ENCODE results near the gene TNNC2.

TNNC2 gene

DNA sequence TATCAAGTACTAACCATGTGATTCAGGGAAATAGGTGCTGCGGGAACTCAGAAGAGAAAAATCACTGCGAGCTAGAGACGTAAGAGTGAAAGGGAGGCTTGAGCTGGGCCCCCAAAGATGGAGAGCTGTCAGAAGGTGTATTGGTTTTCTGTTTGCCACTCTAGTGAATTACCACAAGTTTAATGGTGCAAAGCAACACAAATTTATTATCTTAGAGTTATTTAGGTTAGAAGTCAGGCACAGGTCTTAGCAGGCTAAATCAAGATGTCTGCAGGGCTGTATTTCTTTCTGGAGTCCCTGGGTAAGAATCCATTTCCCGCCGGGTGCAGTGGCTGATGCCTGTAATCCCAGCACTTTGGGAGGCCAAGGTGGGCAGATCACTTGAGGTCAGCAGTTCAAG is 32.8 kb upstream of the TNNC2 start:
- Histone ChIP-seq H3K23ac (ENCODE audit: low read length in 2 of 2) (no peak overlapping the region), H3K27ac (ENCODE audit: low read length, poor library complexity, severe bottlenecking) (no peak overlapping the region), H2BK12ac (ENCODE audit: low read length in 2 of 2) (no peak overlapping the region), H4K8ac (ENCODE audit: low read length) (no peak overlapping the region), H3K79me1 (replicated peaks; ENCODE audit: low read length, poor library complexity, severe bottlenecking) (peaks cover 27% of the 10 kb centered on the region), H3K4me3 (ENCODE audit: insufficient read depth in 1 of 2, low read depth in 1 of 2, low read length in 2 of 2) (no peak overlapping the region), H3K4me2 (ENCODE audit: low read length, poor library complexity, severe bottlenecking) (no peak overlapping the region), H3K9ac (ENCODE audit: low read length) (no peak overlapping the region), H3K4me1 (ENCODE audit: control insufficient read depth, insufficient read depth, low read depth, low read length) (peaks cover 21% of the 10 kb centered on the region), H3K36me3 (ENCODE audit: control insufficient read depth in 1 of 2, insufficient read depth in 2 of 2, low read depth in 1 of 2, low read length in 2 of 2) (peaks cover 3% of the 10 kb centered on the region in 2 experiments), H2AK5ac (ENCODE audit: low read length, severe bottlenecking) (no peak overlapping the region), H3K14ac (ENCODE audit: low read length in 2 of 2) (no peak overlapping the region), H3K27me3 (ENCODE audit: control insufficient read depth in 1 of 2, insufficient read depth in 1 of 2, low read length in 2 of 2) (no peaks in the 10 kb centered on the region), H2AFZ (ENCODE audit: low read depth, low read length) (no peak overlapping the region), H4K91ac (ENCODE audit: low read length) (no peak overlapping the region), H3K4ac (ENCODE audit: low read depth in 1 of 2, low read length in 2 of 2) (no peak overlapping the region), H3K18ac (ENCODE audit: low read depth in 1 of 2, low read length in 2 of 2) (no peak overlapping the region), H2BK15ac (ENCODE audit: low read depth, poor library complexity, severe bottlenecking) (no peak overlapping the region), H2BK5ac (ENCODE audit: low read depth, low read length, poor library complexity, severe bottlenecking) (no peak overlapping the region), H2BK120ac (ENCODE audit: low read depth, low read length) (no peak overlapping the region), H3K9me3 (ENCODE audit: control insufficient read depth, low read length) (no peaks in the 10 kb centered on the region)
- DNase-seq, result no peak
- WGBS, result 100% methylated on average over 5 of the region's 5 CpGs

DNA sequence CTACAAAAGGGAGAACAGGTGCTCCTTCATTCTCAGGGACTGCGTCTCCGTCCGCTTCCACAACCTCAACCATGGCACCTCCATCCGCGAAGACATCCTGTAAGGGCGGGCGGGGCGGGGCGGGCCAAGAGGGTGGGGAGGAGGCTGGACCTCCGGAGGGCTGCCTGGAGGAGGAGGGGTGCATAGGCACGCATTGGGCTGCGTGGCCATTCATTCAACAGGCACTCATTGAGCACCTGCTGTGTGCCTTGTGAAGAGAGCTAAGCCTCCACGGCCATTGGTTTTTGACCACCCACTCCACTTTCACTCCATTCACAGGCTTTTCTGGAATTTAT is 30.7 kb upstream of the TNNC2 start:
- peak overlapping the region; percentile 1 to 34 for H3K18ac ChIP-seq (ENCODE audit: low read depth in 1 of 2, low read length in 2 of 2)

GRCh38 chr20:45857114-45857881 is 30.2 kb upstream of the TNNC2 start, which contains the start of the genes ACOT8 and ZSWIM3:
TSS of gene ACOT8 (minus strand) at chr20:45857392. CDS start at chr20:45857315, 77 bp downstream.
TSS of gene ZSWIM3 (plus strand) at chr20:45857614. CDS start at chr20:45857826, 212 bp downstream.
- peak within 1 kb of the TSS; percentile 90 for H3K9ac ChIP-seq (ENCODE audit: low read length)
- peak within 1 kb of the TSS; percentile 38 for H2BK120ac ChIP-seq (ENCODE audit: low read depth, low read length)
- H2BK12ac ChIP-seq (ENCODE audit: low read length in 2 of 2), result no peak within 1 kb of the TSS
- under 1% methylated on average over 35 of the region's 36 CpGs for WGBS
- no peaks in the 10 kb centered on the region for H3K27me3 ChIP-seq (ENCODE audit: control insufficient read depth in 1 of 2, insufficient read depth in 1 of 2, low read length in 2 of 2)
- H4K8ac ChIP-seq (ENCODE audit: low read length), result peak within 1 kb of the TSS; percentile 96
- H3K14ac ChIP-seq (ENCODE audit: low read length in 2 of 2), result peak within 1 kb of the TSS; percentile 21 to 83
- peaks cover 32% of the 10 kb centered on the region for H3K79me1 ChIP-seq (replicated peaks; ENCODE audit: low read length, poor library complexity, severe bottlenecking)
- peaks cover 23% of the 10 kb centered on the region for H3K4me1 ChIP-seq (ENCODE audit: control insufficient read depth, insufficient read depth, low read depth, low read length)
- H3K23ac ChIP-seq (ENCODE audit: low read length in 2 of 2), result peak within 1 kb of the TSS in 1 of 2 experiments; percentile 23
- H2AFZ ChIP-seq (ENCODE audit: low read depth, low read length), result peak within 1 kb of the TSS; percentile 83
- H3K4me2 ChIP-seq (ENCODE audit: low read length, poor library complexity, severe bottlenecking), result peak within 1 kb of the TSS; percentile 64
- H3K9me3 ChIP-seq (ENCODE audit: control insufficient read depth, low read length), result no peaks in the 10 kb centered on the region
- H2BK5ac ChIP-seq (ENCODE audit: low read depth, low read length, poor library complexity, severe bottlenecking), result no peak within 1 kb of the TSS
- H2BK15ac ChIP-seq (ENCODE audit: low read depth, poor library complexity, severe bottlenecking), result peak within 1 kb of the TSS; percentile 77
- peak within 1 kb of the TSS; percentile 34 for H4K91ac ChIP-seq (ENCODE audit: low read length)
- peak within 1 kb of the TSS; percentile 73 for H3K27ac ChIP-seq (ENCODE audit: low read length, poor library complexity, severe bottlenecking)
- peak within 1 kb of the TSS in 1 of 2 experiments; percentile 88 for H3K4ac ChIP-seq (ENCODE audit: low read depth in 1 of 2, low read length in 2 of 2)
- peak within 1 kb of the TSS; percentile 78 to 90 for H3K18ac ChIP-seq (ENCODE audit: low read depth in 1 of 2, low read length in 2 of 2)
- DNase-seq, result peak; percentile 100
- H2AK5ac ChIP-seq (ENCODE audit: low read length, severe bottlenecking), result peak within 1 kb of the TSS; percentile 57
- peaks cover 5 to 21% of the 10 kb centered on the region in 2 experiments for H3K36me3 ChIP-seq (ENCODE audit: control insufficient read depth in 1 of 2, insufficient read depth in 2 of 2, low read depth in 1 of 2, low read length in 2 of 2)
- H3K4me3 ChIP-seq (ENCODE audit: insufficient read depth in 1 of 2, low read depth in 1 of 2, low read length in 2 of 2), result peak within 1 kb of the TSS; percentile 79 to 94

More for the DNA sequence above, 30.7 kb upstream of the TNNC2 start:
- no peak overlapping the region for H2BK120ac ChIP-seq (ENCODE audit: low read depth, low read length)
- H3K9ac ChIP-seq (ENCODE audit: low read length), result peak overlapping the region; percentile 90
- no peaks in the 10 kb centered on the region for H3K9me3 ChIP-seq (ENCODE audit: control insufficient read depth, low read length)
- H4K91ac ChIP-seq (ENCODE audit: low read length), result peak overlapping the region; percentile 34
- H2AFZ ChIP-seq (ENCODE audit: low read depth, low read length), result peak overlapping the region; percentile 49
- H3K4ac ChIP-seq (ENCODE audit: low read depth in 1 of 2, low read length in 2 of 2), result peak overlapping the region in 1 of 2 experiments; percentile 88
- WGBS, result 8% methylated on average over 4 of the region's 13 CpGs
- H2BK15ac ChIP-seq (ENCODE audit: low read depth, poor library complexity, severe bottlenecking), result peak overlapping the region; percentile 8
- H3K4me3 ChIP-seq (ENCODE audit: insufficient read depth in 1 of 2, low read depth in 1 of 2, low read length in 2 of 2), result peak overlapping the region; percentile 59 to 94
- DNase-seq, result no peak
- H3K4me1 ChIP-seq (ENCODE audit: control insufficient read depth, insufficient read depth, low read depth, low read length), result peaks cover 23% of the 10 kb centered on the region
- H3K4me2 ChIP-seq (ENCODE audit: low read length, poor library complexity, severe bottlenecking), result peak overlapping the region; percentile 64
- peaks cover 5 to 21% of the 10 kb centered on the region in 2 experiments for H3K36me3 ChIP-seq (ENCODE audit: control insufficient read depth in 1 of 2, insufficient read depth in 2 of 2, low read depth in 1 of 2, low read length in 2 of 2)
- no peak overlapping the region for H3K23ac ChIP-seq (ENCODE audit: low read length in 2 of 2)
- peak overlapping the region; percentile 96 for H4K8ac ChIP-seq (ENCODE audit: low read length)
- peaks cover 35% of the 10 kb centered on the region for H3K79me1 ChIP-seq (replicated peaks; ENCODE audit: low read length, poor library complexity, severe bottlenecking)
- H3K27ac ChIP-seq (ENCODE audit: low read length, poor library complexity, severe bottlenecking), result peak overlapping the region; percentile 12
- peak overlapping the region; percentile 57 for H2AK5ac ChIP-seq (ENCODE audit: low read length, severe bottlenecking)
- H2BK5ac ChIP-seq (ENCODE audit: low read depth, low read length, poor library complexity, severe bottlenecking), result no peak overlapping the region
- H3K14ac ChIP-seq (ENCODE audit: low read length in 2 of 2), result peak overlapping the region in 1 of 2 experiments; percentile 21
- no peak overlapping the region for H2BK12ac ChIP-seq (ENCODE audit: low read length in 2 of 2)
- no peaks in the 10 kb centered on the region for H3K27me3 ChIP-seq (ENCODE audit: control insufficient read depth in 1 of 2, insufficient read depth in 1 of 2, low read length in 2 of 2)

DNA sequence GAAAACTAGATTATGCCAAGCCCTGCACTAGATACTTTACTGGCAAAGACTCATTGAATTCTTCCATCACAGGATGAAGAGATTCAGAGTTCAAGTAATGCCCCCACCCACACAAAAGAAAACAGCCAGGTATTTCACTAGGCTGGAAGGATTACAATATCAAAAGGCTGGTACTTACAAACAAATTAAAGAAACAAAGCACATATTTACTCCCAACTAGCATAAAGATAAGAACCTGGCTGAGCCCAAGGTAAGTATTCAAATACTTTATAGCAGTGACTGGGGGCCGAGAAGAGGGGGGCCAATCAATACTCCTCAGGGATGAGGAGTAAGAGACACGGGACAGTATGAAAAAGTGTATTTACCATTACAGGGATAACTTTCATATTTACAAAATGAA is 26.4 kb upstream of the TNNC2 start:
- no peaks in the 10 kb centered on the region for H3K9me3 ChIP-seq (ENCODE audit: control insufficient read depth, low read length)
- H2BK120ac ChIP-seq (ENCODE audit: low read depth, low read length), result no peak overlapping the region
- H2AFZ ChIP-seq (ENCODE audit: low read depth, low read length), result no peak overlapping the region
- H3K23ac ChIP-seq (ENCODE audit: low read length in 2 of 2), result no peak overlapping the region
- H3K27ac ChIP-seq (ENCODE audit: low read length, poor library complexity, severe bottlenecking), result no peak overlapping the region
- H2BK15ac ChIP-seq (ENCODE audit: low read depth, poor library complexity, severe bottlenecking), result no peak overlapping the region
- peaks cover 18 to 45% of the 10 kb centered on the region in 2 experiments for H3K36me3 ChIP-seq (ENCODE audit: control insufficient read depth in 1 of 2, insufficient read depth in 2 of 2, low read depth in 1 of 2, low read length in 2 of 2)
- H2AK5ac ChIP-seq (ENCODE audit: low read length, severe bottlenecking), result no peak overlapping the region
- H3K4me3 ChIP-seq (ENCODE audit: insufficient read depth in 1 of 2, low read depth in 1 of 2, low read length in 2 of 2), result no peak overlapping the region
- H3K14ac ChIP-seq (ENCODE audit: low read length in 2 of 2), result no peak overlapping the region
- H3K18ac ChIP-seq (ENCODE audit: low read depth in 1 of 2, low read length in 2 of 2), result no peak overlapping the region
- no peaks in the 10 kb centered on the region for H3K27me3 ChIP-seq (ENCODE audit: control insufficient read depth in 1 of 2, insufficient read depth in 1 of 2, low read length in 2 of 2)
- 89% methylated on average over 1 of the region's 2 CpGs for WGBS
- H4K8ac ChIP-seq (ENCODE audit: low read length), result no peak overlapping the region
- no peak overlapping the region for H2BK12ac ChIP-seq (ENCODE audit: low read length in 2 of 2)
- H3K9ac ChIP-seq (ENCODE audit: low read length), result no peak overlapping the region
- H3K4me1 ChIP-seq (ENCODE audit: control insufficient read depth, insufficient read depth, low read depth, low read length), result peaks cover 22% of the 10 kb centered on the region
- H3K4me2 ChIP-seq (ENCODE audit: low read length, poor library complexity, severe bottlenecking), result no peak overlapping the region
- H3K4ac ChIP-seq (ENCODE audit: low read depth in 1 of 2, low read length in 2 of 2), result no peak overlapping the region
- DNase-seq, result no peak
- H2BK5ac ChIP-seq (ENCODE audit: low read depth, low read length, poor library complexity, severe bottlenecking), result no peak overlapping the region
- H4K91ac ChIP-seq (ENCODE audit: low read length), result no peak overlapping the region
- peaks cover 35% of the 10 kb centered on the region for H3K79me1 ChIP-seq (replicated peaks; ENCODE audit: low read length, poor library complexity, severe bottlenecking)

All from mesenchymal stem cell (in vitro differentiated cells and primary cell).